GM21367 (cell line): ENCODE measurements around the gene TMEM221.

Experiments used
- ATAC-seq: cut with Tn5 transposase; IDR thresholded peaks from one replicate; pipeline ENCODE4 v1.9.1; 2021; ENCODE audit not compliant: unreplicated experiment

Gene TMEM221

GRCh38 chr19:17445526-17446165 lies 2.8 kb downstream of the TMEM221 start:
- no peak for ATAC-seq

GRCh38 chr19:17441241-17442021 lies 7.0 kb downstream of the TMEM221 start:
- ATAC-seq, result no peak

- ATAC-seq, result no peak
Observed at GRCh38 chr19:17436874-17437267, 11.6 kb downstream of the TMEM221 start.

GRCh38 chr19:17436094-17436873 lies 12.2 kb downstream of the TMEM221 start:
- no peak for ATAC-seq

- ATAC-seq, result no peak
Observed at GRCh38 chr19:17435218-17435617, 13.2 kb downstream of the TMEM221 start.

GRCh38 chr19:17431417-17431816 lies 17.1 kb downstream of the TMEM221 start:
- ATAC-seq, result no peak

GRCh38 chr19:17429641-17430113 lies 18.8 kb downstream of the TMEM221 start:
- no peak for ATAC-seq

GRCh38 chr19:17424743-17425365 lies 23.6 kb downstream of the TMEM221 start:
- no peak for ATAC-seq

GRCh38 chr19:17423429-17424208 lies 24.8 kb downstream of the TMEM221 start:
- ATAC-seq, result no peak

- no peak for ATAC-seq
Observed at GRCh38 chr19:17421942-17422341, 26.5 kb downstream of the TMEM221 start.

GRCh38 chr19:17420475-17420924 lies 28.0 kb downstream of the TMEM221 start:
- peak; percentile 16 for ATAC-seq

GRCh38 chr19:17419621-17420474 lies 28.6 kb downstream of the TMEM221 start, which contains the start of gene MVB12A:
MVB12A (plus strand) TSS chr19:17420047; CDS start chr19:17420136, 89 bp downstream.
- ATAC-seq, result peak; percentile 69

- no peak for ATAC-seq
Observed at GRCh38 chr19:17419154-17419620, 29.3 kb downstream of the TMEM221 start.

GRCh38 chr19:17418710-17419109 lies 29.8 kb downstream of the TMEM221 start:
- no peak for ATAC-seq

- no peak for ATAC-seq
Observed at GRCh38 chr19:17415121-17415520, 33.3 kb downstream of the TMEM221 start.

GRCh38 chr19:17414097-17414496 lies 34.4 kb downstream of the TMEM221 start:
- ATAC-seq, result no peak

GRCh38 chr19:17411801-17412200 lies 36.7 kb downstream of the TMEM221 start:
- no peak for ATAC-seq

- ATAC-seq, result no peak
Observed at GRCh38 chr19:17409990-17410389, 38.5 kb downstream of the TMEM221 start.

- no peak for ATAC-seq
Observed at GRCh38 chr19:17406887-17407196, 41.6 kb downstream of the TMEM221 start.
